Nucleus accumbens (tissue), 56 donors: ENCODE data around the gene CREB3L1.

Source experiments
- DNase-seq, 56 donors: peaks; one replicate each; lab custom pipeline; 2025; lab: John Stamatoyannopoulos, UW

Gene CREB3L1, protein sequence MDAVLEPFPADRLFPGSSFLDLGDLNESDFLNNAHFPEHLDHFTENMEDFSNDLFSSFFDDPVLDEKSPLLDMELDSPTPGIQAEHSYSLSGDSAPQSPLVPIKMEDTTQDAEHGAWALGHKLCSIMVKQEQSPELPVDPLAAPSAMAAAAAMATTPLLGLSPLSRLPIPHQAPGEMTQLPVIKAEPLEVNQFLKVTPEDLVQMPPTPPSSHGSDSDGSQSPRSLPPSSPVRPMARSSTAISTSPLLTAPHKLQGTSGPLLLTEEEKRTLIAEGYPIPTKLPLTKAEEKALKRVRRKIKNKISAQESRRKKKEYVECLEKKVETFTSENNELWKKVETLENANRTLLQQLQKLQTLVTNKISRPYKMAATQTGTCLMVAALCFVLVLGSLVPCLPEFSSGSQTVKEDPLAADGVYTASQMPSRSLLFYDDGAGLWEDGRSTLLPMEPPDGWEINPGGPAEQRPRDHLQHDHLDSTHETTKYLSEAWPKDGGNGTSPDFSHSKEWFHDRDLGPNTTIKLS

DNA sequence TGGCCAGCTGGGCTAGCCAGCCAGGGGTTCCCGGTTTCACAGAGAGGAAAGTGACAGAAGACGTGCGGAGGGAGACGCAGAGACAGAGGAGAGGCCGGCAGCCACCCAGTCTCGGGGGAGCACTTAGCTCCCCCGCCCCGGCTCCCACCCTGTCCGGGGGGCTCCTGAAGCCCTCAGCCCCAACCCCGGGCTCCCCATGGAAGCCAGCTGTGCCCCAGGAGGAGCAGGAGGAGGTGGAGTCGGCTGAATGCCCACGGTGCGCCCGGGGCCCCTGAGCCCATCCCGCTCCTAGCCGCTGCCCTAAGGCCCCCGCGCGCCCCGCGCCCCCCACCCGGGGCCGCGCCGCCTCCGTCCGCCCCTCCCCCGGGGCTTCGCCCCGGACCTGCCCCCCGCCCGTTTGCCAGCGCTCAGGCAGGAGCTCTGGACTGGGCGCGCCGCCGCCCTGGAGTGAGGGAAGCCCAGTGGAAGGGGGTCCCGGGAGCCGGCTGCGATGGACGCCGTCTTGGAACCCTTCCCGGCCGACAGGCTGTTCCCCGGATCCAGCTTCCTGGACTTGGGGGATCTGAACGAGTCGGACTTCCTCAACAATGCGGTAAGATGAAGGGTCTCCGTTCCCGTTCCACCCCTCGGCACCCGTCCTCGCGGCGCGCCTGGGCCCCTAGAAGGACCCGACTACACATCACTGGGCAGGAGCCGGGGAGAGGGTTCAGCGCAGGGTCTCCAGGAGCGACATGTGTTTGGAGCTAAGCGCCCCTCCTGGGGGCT, at the start of gene CREB3L1:
CREB3L1 (plus strand) TSS at position 41 of the 765 bp plus-strand sequence; CDS start at position 491, 450 bp downstream.
- DNase-seq = peak in 2 of 56 donors; percentile 6 to 63

DNA sequence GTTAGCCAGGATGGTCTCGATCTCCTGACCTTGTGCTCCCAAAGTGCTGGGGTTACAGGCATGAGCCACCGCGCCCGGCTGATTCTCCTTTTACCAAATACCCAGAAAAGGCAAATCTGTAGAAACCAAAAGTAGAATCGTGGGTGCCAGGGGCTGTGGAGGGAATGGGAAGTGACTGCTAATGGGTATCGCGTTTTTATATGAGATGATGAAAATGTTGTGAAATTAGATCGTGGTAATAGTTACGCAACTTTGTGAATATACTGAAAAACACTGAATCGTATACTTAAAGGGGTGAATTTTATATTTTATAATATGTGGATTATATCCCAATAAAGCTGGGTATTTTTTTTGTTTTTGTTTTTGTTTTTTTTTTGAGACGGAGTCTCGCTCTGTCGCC, 48.2 kb upstream of the CREB3L1 start:
- no peak for DNase-seq

DNA sequence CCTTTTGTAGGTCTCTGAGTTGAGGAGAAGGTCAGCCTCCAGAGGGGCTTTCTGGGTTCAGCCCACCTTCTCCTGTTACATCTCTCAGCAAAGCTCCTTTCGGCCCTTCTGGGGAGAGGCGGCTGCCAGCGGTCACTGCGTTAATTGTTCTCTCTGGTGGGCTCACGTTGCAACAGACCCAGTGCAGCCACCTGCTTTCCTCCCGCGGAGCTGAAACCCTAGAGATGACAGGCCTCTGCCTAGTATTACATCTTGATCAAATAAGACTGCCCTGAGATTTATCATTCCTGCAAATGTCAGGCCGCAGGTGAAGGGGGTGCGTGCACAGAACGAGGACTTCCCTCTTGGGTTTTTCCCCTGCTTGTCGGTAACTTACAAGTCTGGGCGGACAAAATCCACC, 43.2 kb upstream of the CREB3L1 start:
- no peak for DNase-seq

DNA sequence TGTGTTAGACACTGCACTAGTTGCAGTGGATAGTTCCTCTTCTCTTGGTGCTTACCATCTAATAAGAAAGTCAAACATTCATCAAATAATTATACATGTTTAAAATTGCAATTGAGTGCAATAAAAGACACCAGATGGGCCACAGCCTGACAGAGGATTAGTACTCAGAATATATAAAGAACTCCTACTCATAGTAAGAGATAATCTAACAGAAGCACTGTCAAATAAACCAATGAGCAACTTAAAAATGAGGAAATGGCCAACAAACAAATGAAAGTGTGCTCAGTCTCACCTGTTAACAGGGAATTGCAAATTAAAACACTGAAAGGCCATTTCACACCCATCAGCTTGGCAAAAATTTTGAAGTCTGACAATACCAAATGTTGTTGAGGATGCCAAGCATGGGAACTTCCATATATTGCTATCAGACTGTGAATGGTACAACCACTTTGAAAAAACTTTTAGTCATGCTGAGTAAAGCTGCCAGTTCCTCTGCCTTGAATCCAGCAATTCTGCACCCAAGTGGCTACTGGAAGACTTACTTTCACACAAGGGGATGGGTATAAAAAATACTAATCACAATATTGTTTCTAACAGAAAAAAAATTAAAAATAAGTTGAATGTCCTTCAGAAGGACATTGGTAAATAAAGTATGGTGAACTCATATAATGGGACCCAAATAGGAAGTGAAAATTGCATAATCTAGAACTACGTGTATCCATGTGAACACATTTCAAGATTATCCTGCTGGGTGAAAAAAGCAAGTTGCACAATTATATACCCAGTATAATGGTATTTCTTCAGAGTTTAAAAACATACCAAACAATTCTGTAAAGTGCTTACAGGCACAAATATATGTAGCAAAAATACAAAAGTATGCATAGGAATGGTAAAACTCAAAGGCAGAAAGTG, 41.4 kb upstream of the CREB3L1 start:
- DNase-seq = no peak

DNA sequence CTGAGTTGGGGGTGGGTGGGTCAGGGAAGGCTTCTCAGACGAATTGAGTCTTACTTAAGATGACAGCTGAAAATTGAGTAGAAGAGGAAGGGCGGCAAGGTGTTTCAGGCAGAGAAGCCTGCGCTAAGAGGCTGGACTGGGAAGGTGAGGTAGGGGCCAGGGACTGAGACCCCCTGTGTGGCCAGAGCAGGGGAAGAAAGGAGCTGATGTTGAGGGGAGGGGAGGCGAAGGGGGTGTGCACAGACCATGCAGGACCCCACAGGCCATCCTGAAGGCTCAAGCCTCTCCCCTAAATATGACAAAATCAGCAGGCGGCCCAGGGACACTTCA, 40.6 kb upstream of the CREB3L1 start:
- no peak for DNase-seq

DNA sequence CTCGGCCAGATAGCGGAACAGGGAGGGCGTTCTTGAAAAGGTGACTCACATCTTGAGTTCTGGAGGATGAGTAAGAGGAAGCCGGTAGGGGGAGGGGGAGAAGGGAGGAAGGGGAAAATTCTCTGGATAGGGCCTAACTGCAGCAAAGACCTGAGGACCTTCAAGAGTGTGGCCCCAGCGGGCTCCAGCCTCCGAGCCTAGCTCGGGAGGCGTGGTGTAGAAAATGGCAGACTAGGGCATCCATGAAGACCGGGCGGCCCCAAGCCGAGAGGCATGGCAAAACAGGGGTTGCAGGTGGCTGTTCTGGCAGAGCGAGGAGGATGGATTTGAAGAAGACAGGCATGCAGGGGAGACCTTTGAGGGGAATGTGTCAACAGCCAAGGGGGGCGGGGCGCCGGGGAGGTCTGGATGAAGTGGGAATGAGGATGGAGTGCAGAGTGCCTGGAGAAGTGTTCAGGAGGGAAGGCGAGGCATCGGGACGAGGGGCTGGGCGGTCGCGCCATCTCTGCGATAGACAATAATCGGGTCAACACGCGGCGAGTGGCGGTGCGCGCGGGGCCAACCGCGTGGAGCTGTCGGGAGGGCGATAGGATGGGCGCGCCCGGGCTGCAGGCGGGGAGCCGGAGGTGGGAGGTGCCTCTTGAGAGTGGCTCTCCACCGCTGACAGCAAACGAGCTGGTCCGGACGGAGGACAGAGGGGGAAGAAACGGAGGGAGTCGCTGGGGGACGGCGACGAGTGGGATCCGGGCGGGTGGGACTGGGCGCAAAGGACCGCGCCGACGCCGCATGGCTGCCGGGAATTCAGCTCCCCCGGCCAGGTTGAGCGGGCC, 40.0 kb upstream of the CREB3L1 start:
- DNase-seq = peak in 31 of 56 donors; percentile 3 to 67 (median 35)

DNA sequence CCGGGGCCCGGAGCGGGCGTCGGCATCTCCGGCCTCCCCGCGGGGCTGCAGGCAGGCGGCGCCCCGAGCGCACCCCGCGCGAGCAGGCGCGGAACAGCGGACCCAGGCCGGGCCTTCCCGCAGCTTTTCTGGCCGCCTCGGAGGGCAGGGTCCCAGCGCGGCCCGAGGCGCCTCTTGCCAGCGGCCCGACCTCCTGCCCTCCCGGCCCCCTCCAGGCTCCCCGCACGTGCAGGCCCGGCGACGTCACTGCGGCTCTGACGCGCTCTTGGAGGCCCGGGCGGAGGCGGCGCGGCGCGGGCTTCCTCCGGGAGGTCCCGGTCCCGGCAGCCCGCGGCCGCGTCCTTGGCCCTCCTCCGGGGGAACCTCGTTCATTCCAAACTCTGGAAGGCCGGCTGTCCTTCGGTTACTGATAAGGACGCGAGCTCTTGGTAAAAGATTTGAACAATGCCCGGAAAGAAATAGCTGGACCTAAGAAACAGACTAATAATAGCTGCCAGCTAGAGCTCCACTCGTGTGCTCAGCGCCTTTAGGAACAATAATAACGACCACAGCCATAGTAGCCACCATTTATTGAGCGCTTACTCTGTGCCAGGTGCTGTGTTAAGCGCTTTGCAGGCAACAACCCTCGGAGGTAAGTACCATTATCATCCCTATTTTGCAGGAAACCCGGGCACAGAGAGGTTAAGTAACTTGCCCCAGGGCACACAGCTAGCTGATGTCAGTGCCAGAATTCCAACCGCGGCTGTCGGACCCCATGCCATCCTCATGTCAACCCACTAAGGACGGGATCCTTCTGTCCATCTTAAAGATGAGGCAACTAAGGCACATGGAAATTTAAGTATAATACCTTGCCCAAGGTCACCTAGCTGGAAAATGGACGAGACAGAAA, 39.1 kb upstream of the CREB3L1 start:
- DNase-seq = peak in 34 of 56 donors; percentile 3 to 68 (median 28)

DNA sequence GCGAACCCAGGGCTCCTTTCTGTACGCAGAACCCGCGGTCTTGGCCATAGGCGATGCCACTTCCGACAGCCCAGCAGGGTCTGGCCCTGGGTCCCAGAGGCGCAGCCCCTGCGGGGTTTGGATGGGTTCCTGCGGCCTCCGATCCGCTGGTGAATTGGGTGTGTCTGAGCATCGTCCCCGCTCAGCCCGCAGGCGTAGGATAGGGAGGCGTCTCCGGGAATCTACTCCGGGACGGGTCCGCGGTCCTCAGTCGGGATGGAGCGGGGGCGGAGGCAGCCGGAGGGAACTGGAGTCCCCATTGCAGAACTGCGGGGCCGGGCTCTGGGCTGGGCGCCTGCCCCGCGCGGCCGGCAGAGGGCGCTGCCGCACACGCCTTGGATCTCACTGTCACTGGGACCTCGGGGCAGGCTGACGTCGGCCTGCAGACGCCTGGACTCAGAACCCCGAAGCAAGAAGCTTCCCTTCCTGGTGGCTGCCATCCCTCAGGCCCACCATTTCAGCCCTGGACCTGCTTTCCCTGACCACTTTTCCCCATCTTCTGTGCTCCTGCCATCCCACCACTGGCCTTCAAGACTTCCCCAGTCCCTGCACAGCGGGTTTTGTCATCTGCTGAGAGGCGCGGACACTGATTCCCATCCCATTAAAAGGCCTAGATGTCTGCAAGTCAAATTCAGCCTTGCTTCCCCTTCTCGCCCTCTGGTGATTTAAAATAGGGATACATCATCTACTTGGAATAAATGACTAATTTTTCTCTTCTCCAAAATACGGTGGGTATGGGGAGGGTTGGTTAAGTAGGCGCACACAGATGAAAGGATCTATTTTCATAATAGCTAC, 38.3 kb upstream of the CREB3L1 start:
- peak in 52 of 56 donors; percentile 18 to 87 (median 69) for DNase-seq

DNA sequence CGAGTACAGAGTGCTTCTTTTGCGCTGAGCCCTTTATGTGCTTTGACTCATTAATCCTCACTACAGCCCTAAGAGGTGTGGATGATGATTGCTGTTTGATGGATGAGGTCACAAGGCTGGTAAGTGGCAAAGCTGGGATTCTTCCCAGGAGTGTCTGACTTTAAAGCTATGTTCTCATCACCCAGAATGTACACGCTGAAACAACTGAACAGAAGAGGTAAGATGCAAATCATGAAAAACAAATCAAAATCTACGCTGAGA, 37.7 kb upstream of the CREB3L1 start:
- peak in 15 of 56 donors; percentile 16 to 65 (median 49) for DNase-seq

DNA sequence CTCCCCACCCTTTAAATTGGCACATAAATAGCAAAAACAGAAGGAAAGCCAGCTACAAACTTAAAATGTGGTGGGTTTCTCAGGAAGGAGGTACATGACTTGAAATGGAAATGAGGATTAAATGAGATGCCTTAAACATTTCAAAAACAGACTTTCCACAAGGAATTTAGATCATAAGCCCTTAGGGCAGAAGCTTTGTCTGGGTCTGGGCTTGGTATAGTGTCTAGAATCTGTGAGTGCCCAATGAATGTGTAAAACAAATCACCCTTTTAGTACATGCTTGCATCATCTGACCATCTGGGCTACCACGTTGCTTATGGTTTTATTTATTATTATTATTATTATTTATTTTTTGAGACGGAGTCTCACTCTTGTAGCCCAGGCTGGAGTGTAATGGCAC, 37.1 kb upstream of the CREB3L1 start:
- DNase-seq = no peak

DNA sequence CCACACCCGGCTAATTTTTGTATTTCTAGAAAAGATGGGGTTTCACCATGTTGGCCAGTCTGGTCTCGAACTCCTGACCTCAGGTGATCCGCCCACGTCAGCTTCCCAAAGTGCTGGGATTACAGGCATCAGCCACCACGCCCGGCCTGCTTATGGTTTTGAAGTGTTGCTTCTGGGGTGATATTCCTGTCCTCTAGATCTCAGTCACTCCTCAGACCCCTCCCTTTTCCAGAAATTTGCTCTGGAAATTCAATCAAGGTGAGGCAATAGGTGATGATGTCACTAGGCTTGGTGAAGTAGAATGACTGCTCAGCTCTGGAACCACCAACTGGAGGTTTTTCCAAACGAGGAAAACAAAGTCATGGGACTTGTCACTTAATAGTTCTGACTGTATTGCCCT, 36.6 kb upstream of the CREB3L1 start:
- DNase-seq = no peak

DNA sequence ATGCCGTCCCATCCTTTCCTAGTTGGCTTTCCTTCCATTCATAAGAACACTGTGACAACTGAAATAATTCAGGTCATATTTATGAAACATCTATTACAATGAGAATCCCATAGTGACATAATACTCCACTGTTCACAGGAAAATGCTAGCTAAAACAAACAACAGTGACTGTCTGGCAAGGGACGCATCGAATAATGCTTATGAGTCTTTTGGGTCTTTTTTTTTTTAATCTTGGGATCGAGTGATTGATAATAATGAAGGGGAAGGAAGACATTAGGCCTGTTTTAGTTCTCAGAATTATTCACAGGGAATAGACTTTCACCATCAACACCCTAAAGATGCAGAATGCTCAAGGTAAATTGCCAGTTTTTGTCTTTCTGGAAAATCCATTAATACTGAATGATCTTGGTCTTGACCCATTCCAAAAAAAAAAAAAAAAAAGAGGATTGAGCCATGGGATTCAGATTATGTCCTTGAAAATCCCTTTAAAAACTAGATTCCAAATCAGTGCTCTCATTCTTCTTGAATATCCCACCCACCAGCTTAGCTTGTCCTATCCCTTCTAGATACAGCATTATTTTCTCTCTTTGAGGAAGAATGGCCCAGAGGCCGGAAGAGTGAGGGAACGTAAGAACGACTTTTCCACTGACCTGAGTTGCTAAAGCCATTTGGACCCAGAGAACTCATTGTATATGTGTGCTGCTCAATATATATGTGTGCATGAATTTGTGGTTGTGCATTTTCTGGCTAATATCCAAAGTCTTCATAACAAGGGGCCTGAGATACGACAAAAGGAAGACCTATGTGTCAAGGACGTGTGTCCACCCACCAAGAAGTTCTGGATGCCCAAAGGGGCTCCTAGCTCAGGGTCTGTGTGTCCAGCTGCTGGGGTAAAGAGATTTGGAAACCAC, 35.2 kb upstream of the CREB3L1 start:
- DNase-seq = no peak

DNA sequence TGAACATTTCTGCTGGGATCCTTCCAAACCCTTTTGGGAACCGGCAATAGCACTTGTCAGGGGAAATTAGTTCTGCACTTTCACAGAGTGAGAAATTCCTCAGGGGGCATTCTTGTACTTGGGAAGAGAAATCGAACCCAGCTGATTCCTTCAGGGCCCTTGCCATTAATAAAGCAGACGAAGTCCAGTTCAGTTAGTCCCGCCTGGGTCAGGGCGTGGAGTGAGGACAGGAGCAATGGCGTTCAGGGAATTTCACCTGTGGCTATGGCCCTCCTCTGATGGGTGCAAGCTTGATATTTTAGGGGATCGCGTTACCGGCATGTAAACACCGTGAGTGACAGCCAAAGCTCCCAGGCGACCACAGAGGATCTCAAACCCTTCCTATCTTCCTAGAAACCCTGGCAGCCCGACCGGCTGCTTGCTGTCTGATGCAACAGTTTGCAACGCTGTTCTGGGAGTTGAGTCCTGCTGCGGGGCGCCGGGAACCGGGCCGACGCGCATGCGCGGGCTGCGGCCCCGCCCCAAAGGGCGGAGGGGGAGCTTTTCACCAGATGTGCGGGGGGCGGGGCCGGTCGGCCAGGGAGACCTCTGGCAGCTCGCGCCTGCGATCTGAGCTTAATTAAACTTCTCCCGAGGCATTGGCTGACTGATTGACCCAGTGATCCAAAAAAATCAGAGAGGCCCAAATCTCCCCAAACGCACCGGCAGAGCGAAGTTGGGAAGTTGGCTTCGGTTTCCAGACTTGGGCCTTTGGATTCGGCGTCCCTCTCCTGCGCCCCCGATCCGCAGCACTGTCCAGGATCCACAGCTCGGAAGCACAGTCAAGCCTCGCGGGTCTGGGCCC, 34.3 kb upstream of the CREB3L1 start:
- DNase-seq = peak in 55 of 56 donors; percentile 33 to 93 (median 77)

DNA sequence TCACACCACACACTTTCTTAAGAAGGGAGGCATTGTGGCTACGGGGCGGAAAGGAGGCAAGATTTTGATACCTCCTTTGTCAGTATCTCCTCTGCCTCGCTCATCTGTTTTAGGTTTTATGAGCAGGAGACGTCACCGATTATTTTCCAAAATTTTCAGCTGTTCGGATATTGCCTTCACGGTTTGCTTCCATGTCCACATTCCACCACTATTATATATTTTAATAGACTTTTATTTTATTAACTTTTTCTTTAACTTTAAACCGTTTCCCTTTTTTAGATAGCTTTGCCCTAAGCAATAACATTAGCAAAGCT, 33.7 kb upstream of the CREB3L1 start:
- DNase-seq = no peak

DNA sequence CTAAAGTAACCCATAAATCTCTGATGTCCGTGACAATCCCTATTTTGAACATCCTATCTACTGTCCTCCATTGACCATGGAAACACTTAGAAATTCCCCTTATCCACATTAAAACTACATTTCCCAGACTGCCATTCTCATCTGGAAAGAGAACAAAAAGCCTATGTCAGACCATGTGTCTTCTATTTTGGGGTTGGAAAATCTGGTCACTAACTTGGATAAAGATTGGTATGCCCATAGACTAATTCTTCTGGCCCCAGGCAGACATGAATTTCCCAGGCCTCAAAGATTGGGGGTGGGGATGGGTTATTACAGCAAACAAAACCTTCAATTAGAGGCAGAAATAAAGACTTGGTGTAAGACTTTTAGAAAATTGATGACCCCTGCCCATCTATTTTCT, 30.9 kb upstream of the CREB3L1 start:
- no peak for DNase-seq

DNA sequence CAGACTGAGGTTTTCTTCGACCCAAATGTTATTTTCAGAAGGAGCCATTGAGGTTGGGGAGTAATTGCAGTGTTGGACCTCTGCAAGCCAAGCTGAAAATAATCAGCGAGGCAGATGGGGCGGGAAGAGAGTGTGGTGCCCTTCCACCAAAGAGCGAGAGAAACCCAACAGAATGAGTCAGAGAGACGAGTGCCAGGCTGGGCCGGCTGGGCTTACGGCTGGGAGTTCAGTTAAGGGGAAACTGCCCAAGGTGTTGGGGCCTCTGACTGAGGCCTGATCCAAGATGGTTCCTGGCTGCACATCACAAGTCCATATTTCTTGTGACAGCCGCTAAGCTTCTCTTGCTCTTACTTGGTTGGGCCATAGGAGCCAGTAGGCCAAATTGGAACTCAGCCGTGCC, 30.4 kb upstream of the CREB3L1 start:
- no peak for DNase-seq
